ENCODE data around the gene CUEDC2. TPM values are rescaled to one million over a fixed set of nuclear protein-coding genes. Genes with fewer than 3 reads are reported as not detected.

CUEDC2 gene
- total RNA-seq, 1 donor from 2014 or later: 72.9 TPM

DNA sequence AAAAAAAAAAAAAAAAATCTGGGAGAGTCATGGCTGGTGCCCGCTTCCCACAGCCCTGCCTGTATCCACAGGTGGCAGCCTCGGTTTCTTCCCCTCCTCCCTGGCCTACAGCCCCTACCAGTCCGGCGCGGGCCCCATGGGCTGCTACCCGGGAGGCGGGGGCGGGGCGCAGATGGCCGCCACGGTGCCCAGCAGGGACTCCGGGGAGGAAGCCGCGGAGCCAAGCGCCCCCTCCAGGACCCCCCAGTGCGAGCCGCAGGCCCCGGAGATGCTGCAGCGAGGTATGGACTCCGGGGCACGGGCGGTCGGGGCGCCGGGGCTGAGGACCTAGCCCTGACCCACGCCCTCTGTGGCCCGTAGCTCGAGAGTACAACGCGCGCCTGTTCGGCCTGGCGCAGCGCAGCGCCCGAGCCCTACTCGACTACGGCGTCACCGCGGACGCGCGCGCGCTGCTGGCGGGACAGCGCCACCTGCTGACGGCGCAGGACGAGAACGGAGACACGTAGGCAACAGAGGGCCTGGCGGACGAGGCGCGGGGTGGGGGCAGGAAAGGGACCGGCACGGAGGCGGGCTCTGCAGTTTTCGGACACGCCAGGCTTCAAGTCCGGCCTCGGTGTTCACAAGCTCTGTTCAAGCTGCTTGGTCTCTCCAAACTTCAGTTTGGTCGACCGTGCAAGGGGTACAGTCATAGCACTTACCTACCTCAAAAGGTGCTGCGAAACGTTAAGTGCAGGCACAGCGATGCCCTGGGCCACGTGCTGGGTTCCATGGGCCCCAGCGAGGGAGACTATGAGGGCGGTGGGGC is 33.0 kb downstream of the CUEDC2 start:
- TF ChIP-seq, protein P1, sequence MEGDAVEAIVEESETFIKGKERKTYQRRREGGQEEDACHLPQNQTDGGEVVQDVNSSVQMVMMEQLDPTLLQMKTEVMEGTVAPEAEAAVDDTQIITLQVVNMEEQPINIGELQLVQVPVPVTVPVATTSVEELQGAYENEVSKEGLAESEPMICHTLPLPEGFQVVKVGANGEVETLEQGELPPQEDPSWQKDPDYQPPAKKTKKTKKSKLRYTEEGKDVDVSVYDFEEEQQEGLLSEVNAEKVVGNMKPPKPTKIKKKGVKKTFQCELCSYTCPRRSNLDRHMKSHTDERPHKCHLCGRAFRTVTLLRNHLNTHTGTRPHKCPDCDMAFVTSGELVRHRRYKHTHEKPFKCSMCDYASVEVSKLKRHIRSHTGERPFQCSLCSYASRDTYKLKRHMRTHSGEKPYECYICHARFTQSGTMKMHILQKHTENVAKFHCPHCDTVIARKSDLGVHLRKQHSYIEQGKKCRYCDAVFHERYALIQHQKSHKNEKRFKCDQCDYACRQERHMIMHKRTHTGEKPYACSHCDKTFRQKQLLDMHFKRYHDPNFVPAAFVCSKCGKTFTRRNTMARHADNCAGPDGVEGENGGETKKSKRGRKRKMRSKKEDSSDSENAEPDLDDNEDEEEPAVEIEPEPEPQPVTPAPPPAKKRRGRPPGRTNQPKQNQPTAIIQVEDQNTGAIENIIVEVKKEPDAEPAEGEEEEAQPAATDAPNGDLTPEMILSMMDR (IDR thresholded peaks at IDR 0.05; ENCODE audit: unreplicated experiment): peak; percentile 97
- no peak overlapping the region for H3K4me3 Mint-ChIP-seq (ENCODE audit: unreplicated experiment)
- no peak overlapping the region for H3K27ac Mint-ChIP-seq (ENCODE audit: unreplicated experiment)
- no peaks in the 10 kb centered on the region for H3K9me3 Mint-ChIP-seq (ENCODE audit: unreplicated experiment)
- H3K36me3 Mint-ChIP-seq (ENCODE audit: low read depth, unreplicated experiment): no peaks in the 10 kb centered on the region
- DNase-seq (ENCODE audit: low spot score): peak; percentile 93
- peaks cover 3% of the 10 kb centered on the region for H3K4me1 Mint-ChIP-seq (ENCODE audit: unreplicated experiment)
- peaks cover 14% of the 10 kb centered on the region for H3K27me3 Mint-ChIP-seq (ENCODE audit: unreplicated experiment)

- H3K36me3 Mint-ChIP-seq (ENCODE audit: low read depth, unreplicated experiment): no peaks in the 10 kb centered on the region
- no peak overlapping the region for H3K27ac Mint-ChIP-seq (ENCODE audit: unreplicated experiment)
- H3K4me3 Mint-ChIP-seq (ENCODE audit: unreplicated experiment): peak overlapping the region; percentile 34
- peaks cover 5% of the 10 kb centered on the region for H3K4me1 Mint-ChIP-seq (ENCODE audit: unreplicated experiment)
- H3K27me3 Mint-ChIP-seq (ENCODE audit: unreplicated experiment): peaks cover 14% of the 10 kb centered on the region
- no peak for DNase-seq (ENCODE audit: low spot score)
- H3K9me3 Mint-ChIP-seq (ENCODE audit: unreplicated experiment): no peaks in the 10 kb centered on the region
- TF ChIP-seq, protein P1 (IDR thresholded peaks at IDR 0.05; ENCODE audit: unreplicated experiment): no peak
Measured at GRCh38 chr10:102398172-102399020, 34.0 kb downstream of the CUEDC2 start.

GRCh38 chr10:102397222-102398171 is 34.9 kb downstream of the CUEDC2 start:
- peaks cover 14% of the 10 kb centered on the region for H3K27me3 Mint-ChIP-seq (ENCODE audit: unreplicated experiment)
- no peaks in the 10 kb centered on the region for H3K9me3 Mint-ChIP-seq (ENCODE audit: unreplicated experiment)
- H3K4me1 Mint-ChIP-seq (ENCODE audit: unreplicated experiment): peaks cover 5% of the 10 kb centered on the region
- H3K4me3 Mint-ChIP-seq (ENCODE audit: unreplicated experiment): no peak overlapping the region
- no peak for DNase-seq (ENCODE audit: low spot score)
- TF ChIP-seq, protein P1 (IDR thresholded peaks at IDR 0.05; ENCODE audit: unreplicated experiment): no peak
- H3K27ac Mint-ChIP-seq (ENCODE audit: unreplicated experiment): no peak overlapping the region
- no peaks in the 10 kb centered on the region for H3K36me3 Mint-ChIP-seq (ENCODE audit: low read depth, unreplicated experiment)

GRCh38 chr10:102396730-102397151 is 35.6 kb downstream of the CUEDC2 start:
- Mint-ChIP-seq H3K4me3 (ENCODE audit: unreplicated experiment) (no peak overlapping the region), H3K9me3 (ENCODE audit: unreplicated experiment) (no peaks in the 10 kb centered on the region), H3K36me3 (ENCODE audit: low read depth, unreplicated experiment) (no peaks in the 10 kb centered on the region), H3K4me1 (ENCODE audit: unreplicated experiment) (peaks cover 5% of the 10 kb centered on the region), H3K27me3 (ENCODE audit: unreplicated experiment) (peaks cover 14% of the 10 kb centered on the region), H3K27ac (ENCODE audit: unreplicated experiment) (no peak overlapping the region)
- TF ChIP-seq, protein P1 (IDR thresholded peaks at IDR 0.05; ENCODE audit: unreplicated experiment): no peak
- no peak for DNase-seq (ENCODE audit: low spot score)
